Measurements from ENCODE around the gene TXNRD1. TPM values are rescaled to one million over a fixed set of nuclear protein-coding genes. Genes with fewer than 3 reads are reported as not detected.

TXNRD1 gene
- total RNA-seq, 1 donor from 2014 or later: 82.7 TPM

DNA sequence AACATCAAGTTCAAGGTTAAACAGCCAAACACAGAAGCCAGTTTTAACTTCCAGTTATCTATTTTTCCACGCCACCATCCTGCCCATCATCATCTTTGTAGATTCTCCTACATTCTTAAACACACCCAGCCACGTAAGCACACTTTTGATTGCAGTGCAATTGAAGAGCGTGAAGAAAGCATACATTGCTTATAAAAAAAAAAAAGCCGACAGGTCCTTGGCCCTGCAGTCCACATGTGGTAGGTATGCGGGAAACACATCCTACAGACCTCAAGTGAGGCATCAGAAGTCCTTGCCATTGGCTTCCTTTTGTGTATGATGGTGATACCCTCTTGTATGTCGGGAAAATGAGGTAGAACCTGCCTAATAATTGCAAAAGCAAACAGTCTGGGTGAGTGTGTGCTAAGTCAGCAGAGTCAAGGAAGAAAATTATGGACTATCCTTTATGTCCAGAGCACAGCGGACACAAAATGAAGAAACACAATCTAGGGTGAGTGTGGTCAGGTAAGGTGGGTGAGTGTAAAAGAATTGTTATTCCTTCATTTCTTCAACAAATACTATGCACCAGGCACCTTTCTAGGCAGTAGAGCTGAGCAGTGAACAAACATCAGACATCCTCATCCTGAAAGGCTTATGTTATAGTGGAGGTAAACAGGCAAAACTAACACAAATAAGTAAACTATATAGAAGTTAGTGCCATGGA lies 139.4 kb downstream of the TXNRD1 start:
- H3K27ac Mint-ChIP-seq (ENCODE audit: unreplicated experiment): peak overlapping the region; percentile 3

DNA sequence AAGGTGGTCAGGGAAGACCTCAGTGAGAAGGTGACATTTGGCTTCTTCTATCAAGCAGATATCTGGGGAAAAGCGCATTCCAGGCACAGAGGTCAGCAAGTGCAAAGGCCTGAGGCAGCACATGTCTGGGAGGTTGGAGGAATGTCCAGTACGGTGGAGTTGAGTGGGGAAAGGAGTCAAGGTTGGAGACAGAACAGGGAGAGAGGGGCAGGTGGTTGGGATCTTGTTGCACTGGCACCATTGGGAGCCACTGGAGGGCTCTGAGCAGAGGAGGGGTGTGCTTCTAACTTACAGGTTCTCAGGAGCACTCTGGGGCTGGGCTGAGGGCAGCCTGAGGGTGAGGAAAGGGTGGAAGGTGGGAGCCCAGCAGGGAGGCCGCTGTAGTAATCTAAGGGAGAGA lies 140.1 kb downstream of the TXNRD1 start:
- no peak for DNase-seq (ENCODE audit: low spot score)
- peak overlapping the region; percentile 3 for H3K27ac Mint-ChIP-seq (ENCODE audit: unreplicated experiment)
- peaks cover 12% of the 10 kb centered on the region for H3K36me3 Mint-ChIP-seq (ENCODE audit: low read depth)
- TF ChIP-seq, protein P1, sequence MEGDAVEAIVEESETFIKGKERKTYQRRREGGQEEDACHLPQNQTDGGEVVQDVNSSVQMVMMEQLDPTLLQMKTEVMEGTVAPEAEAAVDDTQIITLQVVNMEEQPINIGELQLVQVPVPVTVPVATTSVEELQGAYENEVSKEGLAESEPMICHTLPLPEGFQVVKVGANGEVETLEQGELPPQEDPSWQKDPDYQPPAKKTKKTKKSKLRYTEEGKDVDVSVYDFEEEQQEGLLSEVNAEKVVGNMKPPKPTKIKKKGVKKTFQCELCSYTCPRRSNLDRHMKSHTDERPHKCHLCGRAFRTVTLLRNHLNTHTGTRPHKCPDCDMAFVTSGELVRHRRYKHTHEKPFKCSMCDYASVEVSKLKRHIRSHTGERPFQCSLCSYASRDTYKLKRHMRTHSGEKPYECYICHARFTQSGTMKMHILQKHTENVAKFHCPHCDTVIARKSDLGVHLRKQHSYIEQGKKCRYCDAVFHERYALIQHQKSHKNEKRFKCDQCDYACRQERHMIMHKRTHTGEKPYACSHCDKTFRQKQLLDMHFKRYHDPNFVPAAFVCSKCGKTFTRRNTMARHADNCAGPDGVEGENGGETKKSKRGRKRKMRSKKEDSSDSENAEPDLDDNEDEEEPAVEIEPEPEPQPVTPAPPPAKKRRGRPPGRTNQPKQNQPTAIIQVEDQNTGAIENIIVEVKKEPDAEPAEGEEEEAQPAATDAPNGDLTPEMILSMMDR (IDR thresholded peaks at IDR 0.05): no peak
- no peaks in the 10 kb centered on the region for H3K27me3 Mint-ChIP-seq (ENCODE audit: low read depth)
- H3K4me3 Mint-ChIP-seq (ENCODE audit: unreplicated experiment): no peak overlapping the region
- peaks cover 8% of the 10 kb centered on the region for H3K9me3 Mint-ChIP-seq (ENCODE audit: low read depth)
- H3K4me1 Mint-ChIP-seq (ENCODE audit: low read depth): no peaks in the 10 kb centered on the region

More for the DNA sequence above, 139.4 kb downstream of the TXNRD1 start:
- no peak overlapping the region for H3K4me3 Mint-ChIP-seq (ENCODE audit: unreplicated experiment)
- TF ChIP-seq, protein P1 (IDR thresholded peaks at IDR 0.05): no peak
- peaks cover 12% of the 10 kb centered on the region for H3K36me3 Mint-ChIP-seq (ENCODE audit: low read depth)
- H3K27me3 Mint-ChIP-seq (ENCODE audit: low read depth): no peaks in the 10 kb centered on the region
- DNase-seq (ENCODE audit: low spot score): no peak
- H3K9me3 Mint-ChIP-seq (ENCODE audit: low read depth): peaks cover 4% of the 10 kb centered on the region
- no peaks in the 10 kb centered on the region for H3K4me1 Mint-ChIP-seq (ENCODE audit: low read depth)

DNA sequence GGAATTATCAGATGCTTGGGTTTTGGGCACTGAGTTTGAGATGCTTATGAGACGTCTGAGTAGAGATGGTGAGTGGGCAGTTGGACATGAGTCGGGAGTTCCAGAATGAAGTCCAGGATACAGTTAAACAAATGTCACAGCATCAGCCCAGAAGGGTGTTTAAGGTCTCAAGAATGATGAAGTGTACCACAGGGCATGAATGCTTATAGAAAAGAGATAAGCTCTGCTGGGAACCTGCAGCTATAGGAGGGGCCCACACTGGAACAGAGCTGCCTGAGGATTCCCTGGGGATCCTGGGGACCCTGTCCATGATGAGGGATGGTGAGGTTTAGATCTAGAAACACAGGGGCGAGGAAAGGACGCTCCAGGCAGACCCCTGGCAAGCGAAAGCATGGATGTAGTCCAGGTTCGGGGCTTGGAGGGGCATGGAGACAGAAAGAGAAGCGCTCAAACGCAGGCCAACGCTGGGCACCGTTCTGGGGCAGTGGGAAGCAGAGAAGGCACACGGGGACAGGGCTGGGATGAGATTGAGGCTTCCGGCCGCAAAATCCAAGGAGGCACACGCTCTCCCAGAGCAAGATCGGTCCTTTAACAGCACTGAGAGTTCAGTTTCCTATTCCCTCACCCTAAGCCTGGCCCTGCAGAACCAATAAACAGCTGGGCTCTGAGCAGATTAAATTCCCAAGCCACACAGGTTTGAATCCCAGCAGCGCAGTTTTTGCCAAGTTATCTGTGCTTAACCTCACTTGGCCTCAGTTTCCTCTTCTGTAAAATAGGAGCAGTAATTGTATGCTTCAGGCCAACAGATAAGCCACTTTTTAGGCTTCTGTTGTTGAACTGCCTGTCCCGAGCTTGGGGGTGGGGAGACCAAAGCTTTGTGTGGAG lies 140.9 kb downstream of the TXNRD1 start:
- H3K27me3 Mint-ChIP-seq (ENCODE audit: low read depth): no peaks in the 10 kb centered on the region
- peaks cover 9% of the 10 kb centered on the region for H3K9me3 Mint-ChIP-seq (ENCODE audit: low read depth)
- H3K36me3 Mint-ChIP-seq (ENCODE audit: low read depth): peaks cover 6% of the 10 kb centered on the region
- TF ChIP-seq, protein P1 (IDR thresholded peaks at IDR 0.05): no peak
- H3K27ac Mint-ChIP-seq (ENCODE audit: unreplicated experiment): no peak overlapping the region
- H3K4me3 Mint-ChIP-seq (ENCODE audit: unreplicated experiment): no peak overlapping the region
- no peak for DNase-seq (ENCODE audit: low spot score)
- H3K4me1 Mint-ChIP-seq (ENCODE audit: low read depth): peaks cover 4% of the 10 kb centered on the region

DNA sequence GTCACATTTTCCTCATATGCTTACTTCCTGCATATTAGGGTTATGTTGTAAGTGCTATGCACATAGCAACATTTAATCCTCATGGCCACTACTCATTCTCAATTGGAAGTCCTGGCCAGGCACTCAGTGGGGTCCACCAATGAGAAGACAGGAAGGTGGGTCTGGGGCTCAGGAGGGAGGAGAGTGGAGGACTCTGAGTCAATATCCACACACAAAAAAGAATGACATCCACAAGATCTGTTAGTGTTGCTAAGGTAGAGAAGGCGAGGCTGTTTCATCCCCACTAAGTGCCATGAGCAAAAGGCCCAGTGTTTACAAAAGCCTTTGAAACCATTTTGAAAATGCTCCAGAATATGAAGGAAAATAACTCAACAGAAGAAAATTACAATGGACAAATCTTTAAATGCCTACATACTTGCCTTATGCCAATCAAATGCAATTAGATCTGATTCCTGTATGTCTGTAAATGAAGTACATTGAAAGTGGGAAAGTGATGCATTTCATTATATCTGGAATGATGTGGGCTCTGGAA lies 141.9 kb downstream of the TXNRD1 start:
- no peak for DNase-seq (ENCODE audit: low spot score)
- TF ChIP-seq, protein P1 (IDR thresholded peaks at IDR 0.05): no peak
- Mint-ChIP-seq H3K36me3 (ENCODE audit: low read depth) (peaks cover 4% of the 10 kb centered on the region), H3K27me3 (ENCODE audit: low read depth) (no peaks in the 10 kb centered on the region), H3K9me3 (ENCODE audit: low read depth) (peaks cover 9% of the 10 kb centered on the region), H3K4me3 (ENCODE audit: unreplicated experiment) (no peak overlapping the region), H3K27ac (ENCODE audit: unreplicated experiment) (peak overlapping the region; percentile 2), H3K4me1 (ENCODE audit: low read depth) (peaks cover 4% of the 10 kb centered on the region)

DNA sequence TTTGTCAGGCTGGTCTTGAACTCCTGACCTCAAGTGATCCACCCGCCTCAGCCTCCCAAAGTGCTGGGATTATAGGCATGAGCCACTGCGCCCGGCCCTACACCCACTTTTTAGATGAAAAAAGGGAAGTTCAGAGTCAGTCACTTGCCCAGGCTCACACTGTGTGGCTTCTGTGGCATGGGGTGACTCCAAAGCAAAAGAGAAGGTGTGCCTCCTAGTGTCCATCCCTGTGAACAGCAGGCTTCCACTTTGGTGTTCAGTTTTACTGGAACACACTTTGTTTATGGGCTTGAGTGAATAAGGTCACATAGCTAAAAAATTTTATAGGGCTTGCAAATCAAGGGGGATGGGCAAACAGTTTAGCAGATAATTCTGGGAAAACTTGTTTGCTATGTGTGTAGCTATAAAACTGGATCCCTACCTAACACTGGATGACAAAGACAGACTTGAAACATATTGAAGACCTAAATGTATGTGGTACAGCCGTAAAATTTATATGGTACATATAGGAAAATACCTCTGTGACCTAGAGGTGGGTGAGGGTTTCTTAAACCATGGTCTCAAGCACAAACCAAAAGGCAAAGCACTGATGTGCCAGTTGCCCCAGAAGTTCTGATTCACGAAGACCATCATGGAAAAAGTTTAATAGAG lies 142.9 kb downstream of the TXNRD1 start:
- TF ChIP-seq, protein P1 (IDR thresholded peaks at IDR 0.05): peak; percentile 82
- no peak for DNase-seq (ENCODE audit: low spot score)
- Mint-ChIP-seq H3K27ac (ENCODE audit: unreplicated experiment) (no peak overlapping the region), H3K9me3 (ENCODE audit: low read depth) (peaks cover 9% of the 10 kb centered on the region), H3K27me3 (ENCODE audit: low read depth) (no peaks in the 10 kb centered on the region), H3K36me3 (ENCODE audit: low read depth) (peaks cover 4% of the 10 kb centered on the region), H3K4me3 (ENCODE audit: unreplicated experiment) (no peak overlapping the region), H3K4me1 (ENCODE audit: low read depth) (peaks cover 9% of the 10 kb centered on the region)
